Spleen (tissue), 7 donors: ENCODE results near the gene RFX3.

Experiments used
- POLR2A ChIP-seq, 3 donors: fragments of 450-650 bp; IDR thresholded peaks; one replicate each; pipeline ENCODE4 v1.5.1; 2017; ENCODE audit warnings: antibody characterized with exemption in 3 of 3, mild to moderate bottlenecking in 1 of 3
- TF ChIP-seq, protein P1 (sequence below), 11 experiments: fragments of 200-600 bp in 7 of 11; fragments of 450-650 bp in 4 of 11; sonication (generic) in 4 of 11; IDR thresholded peaks in 8 of 11; conservative IDR thresholded peaks in 3 of 11; 1 replicate in 7 of 11; 2 replicates in 4 of 11; pipeline versions ENCODE4 v1.4.0 to v1.8.0; 2016 to 2021; ENCODE audit warnings: antibody characterized with exemption in 11 of 11, inconsistent platforms in 4 of 11, mild to moderate bottlenecking in 1 of 11
- donor health status: DM: no; HTN: no; CAD: no; lungs with moderate emphysema.
- donor health status: DM: no; HTN: no; CAD: no.
- donor health status: DM: no; HTN: no; CAD: no.

DNA sequence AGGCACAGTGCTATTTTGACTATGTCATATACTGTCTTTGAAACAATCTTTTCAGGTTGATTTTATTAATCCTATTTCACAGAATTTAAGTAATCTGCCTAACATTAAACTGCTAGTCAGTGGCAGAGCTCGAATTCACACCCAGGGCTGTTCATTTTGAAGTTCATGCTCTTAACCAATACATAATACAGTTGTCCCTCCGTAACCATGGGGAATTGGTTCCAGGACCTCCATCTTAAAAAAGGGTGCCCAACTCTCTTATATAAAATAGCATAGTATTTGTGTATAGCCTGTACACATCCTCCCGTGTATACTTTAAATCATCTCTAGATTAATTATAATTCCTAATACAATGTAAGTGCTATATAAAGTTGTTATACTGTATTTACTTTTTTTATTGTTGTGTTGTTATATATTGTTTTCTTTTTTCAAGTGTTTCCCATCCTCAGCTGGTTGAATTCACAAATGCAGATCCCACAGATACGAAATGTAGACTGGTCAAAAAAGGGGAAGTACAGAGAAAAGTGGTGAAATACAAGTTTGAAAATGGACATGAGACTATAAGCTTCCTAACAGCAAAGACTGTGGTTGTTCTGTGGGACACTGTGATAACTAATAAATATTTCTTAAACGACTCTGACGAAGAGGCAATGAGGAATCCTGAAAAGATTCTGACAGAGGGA lies 18.3 kb downstream of the RFX3 start:
- TF ChIP-seq POLR2A (IDR thresholded peaks at IDR 0.05) = no peak
- TF ChIP-seq, protein P1, sequence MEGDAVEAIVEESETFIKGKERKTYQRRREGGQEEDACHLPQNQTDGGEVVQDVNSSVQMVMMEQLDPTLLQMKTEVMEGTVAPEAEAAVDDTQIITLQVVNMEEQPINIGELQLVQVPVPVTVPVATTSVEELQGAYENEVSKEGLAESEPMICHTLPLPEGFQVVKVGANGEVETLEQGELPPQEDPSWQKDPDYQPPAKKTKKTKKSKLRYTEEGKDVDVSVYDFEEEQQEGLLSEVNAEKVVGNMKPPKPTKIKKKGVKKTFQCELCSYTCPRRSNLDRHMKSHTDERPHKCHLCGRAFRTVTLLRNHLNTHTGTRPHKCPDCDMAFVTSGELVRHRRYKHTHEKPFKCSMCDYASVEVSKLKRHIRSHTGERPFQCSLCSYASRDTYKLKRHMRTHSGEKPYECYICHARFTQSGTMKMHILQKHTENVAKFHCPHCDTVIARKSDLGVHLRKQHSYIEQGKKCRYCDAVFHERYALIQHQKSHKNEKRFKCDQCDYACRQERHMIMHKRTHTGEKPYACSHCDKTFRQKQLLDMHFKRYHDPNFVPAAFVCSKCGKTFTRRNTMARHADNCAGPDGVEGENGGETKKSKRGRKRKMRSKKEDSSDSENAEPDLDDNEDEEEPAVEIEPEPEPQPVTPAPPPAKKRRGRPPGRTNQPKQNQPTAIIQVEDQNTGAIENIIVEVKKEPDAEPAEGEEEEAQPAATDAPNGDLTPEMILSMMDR (IDR thresholded peaks at IDR 0.05 in 8 of 11, conservative IDR thresholded peaks at IDR 0.05 in 3 of 11) = no peak
